ENCODE results near the gene MYMK. TPM values are rescaled to one million over a fixed set of nuclear protein-coding genes. Genes with fewer than 3 reads are reported as not detected.

The MYMK gene
- total and polyA plus RNA-seq, 9 donors = 23.0 to 93.0 (median 72.7) TPM

DNA sequence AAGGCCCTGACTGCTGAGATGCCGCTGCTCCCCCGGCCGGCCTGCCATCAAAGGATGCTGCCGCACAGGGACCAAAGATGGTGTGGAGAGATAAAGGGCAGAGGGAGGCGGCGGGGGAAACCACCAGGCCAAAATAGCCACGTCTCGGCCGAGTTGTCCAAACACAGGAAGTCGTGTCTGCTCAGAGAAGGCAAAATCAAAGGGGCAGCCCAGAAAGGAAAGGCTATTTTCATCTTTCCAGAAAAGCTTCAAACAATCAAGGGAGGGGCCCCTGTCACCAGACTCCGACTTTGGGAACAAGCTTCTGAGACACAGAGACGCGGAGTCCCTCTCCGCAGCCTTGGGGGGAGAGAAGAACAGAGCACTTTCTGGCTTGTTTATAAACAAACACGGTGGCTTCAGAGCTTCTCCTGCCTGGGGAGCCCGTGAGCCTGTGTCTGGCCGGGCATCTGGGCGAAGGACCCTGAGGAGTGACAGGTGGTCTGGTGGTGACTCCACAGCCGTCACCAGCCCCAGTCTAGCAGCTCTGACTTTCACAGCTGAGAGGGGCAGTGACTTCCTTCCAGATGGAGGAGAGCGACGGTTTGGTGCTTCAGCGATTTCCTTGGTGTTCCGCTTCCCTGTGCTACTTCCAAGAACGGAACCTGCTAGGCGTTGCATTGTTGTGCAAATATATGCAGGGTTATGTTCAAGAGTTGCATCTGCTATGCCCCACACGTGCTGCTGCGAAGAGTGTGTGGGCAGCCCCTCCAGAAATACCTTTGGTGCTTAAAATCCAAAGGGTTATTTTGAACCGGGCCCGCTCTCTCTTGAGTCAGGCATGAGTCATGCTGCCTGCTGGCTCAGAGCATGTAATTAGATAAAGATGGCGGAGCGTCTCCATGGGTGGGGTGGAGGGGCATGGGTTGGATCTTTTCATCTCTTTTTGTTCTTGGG, 33.7 kb upstream of the MYMK start:
- Histone ChIP-seq H3K27me3 (ENCODE audit: control insufficient read depth, insufficient read depth, low read length) (peaks cover 8% of the 10 kb centered on the region), H3K36me3 (ENCODE audit: control insufficient read depth, insufficient read depth, low read length) (peaks cover 9% of the 10 kb centered on the region), H3K4me3 (ENCODE audit: low read length) (no peak overlapping the region), H3K9me3 (replicated peaks; ENCODE audit: control insufficient read depth, low read depth, low read length) (no peaks in the 10 kb centered on the region), H3K27ac (ENCODE audit: low read length) (peak overlapping the region; percentile 37), H3K4me1 (ENCODE audit: control insufficient read depth, insufficient read depth, low read length) (peaks cover 34% of the 10 kb centered on the region)
- peak; percentile 63 for DNase-seq
- 35% methylated on average over 27 of the region's 31 CpGs for WGBS (ENCODE audit: insufficient coverage)

GRCh38 chr9:133557581-133557980, 32.8 kb upstream of the MYMK start:
- peaks cover 2% of the 10 kb centered on the region for H3K27me3 ChIP-seq (ENCODE audit: control insufficient read depth, insufficient read depth, low read length)
- H3K4me1 ChIP-seq (ENCODE audit: control insufficient read depth, insufficient read depth, low read length) = peaks cover 28% of the 10 kb centered on the region
- H3K9me3 ChIP-seq (replicated peaks; ENCODE audit: control insufficient read depth, low read depth, low read length) = no peaks in the 10 kb centered on the region
- peaks cover 9% of the 10 kb centered on the region for H3K36me3 ChIP-seq (ENCODE audit: control insufficient read depth, insufficient read depth, low read length)
- no peak for DNase-seq
- 93% methylated on average over 4 of the region's 9 CpGs for WGBS (ENCODE audit: insufficient coverage)
- no peak overlapping the region for H3K4me3 ChIP-seq (ENCODE audit: low read length)
- H3K27ac ChIP-seq (ENCODE audit: low read length) = no peak overlapping the region

DNA sequence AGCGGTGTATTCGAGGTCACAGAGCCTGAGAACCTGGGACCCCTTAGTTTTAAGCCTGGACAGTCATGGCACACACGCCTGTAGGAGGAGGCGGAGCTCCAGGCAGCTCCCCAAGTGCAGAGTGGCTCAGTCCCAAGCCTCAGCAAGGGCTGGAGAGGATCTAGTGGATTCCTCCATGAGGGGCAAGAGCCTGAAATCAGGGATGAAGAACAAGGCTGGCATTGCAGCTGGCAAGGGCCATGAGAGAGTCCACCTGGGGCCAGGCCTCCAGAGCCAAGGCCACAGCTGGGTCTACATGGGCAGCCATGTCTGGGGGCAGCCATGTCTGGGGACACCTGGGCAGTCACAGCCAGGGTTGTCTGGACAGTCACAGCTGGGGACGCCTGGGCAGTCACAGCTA, 31.6 kb upstream of the MYMK start:
- DNase-seq = no peak
- H3K4me1 ChIP-seq (ENCODE audit: control insufficient read depth, insufficient read depth, low read length) = peaks cover 28% of the 10 kb centered on the region
- 85% methylated on average over 5 of the region's 5 CpGs for WGBS (ENCODE audit: insufficient coverage)
- H3K4me3 ChIP-seq (ENCODE audit: low read length) = no peak overlapping the region
- peaks cover 2% of the 10 kb centered on the region for H3K27me3 ChIP-seq (ENCODE audit: control insufficient read depth, insufficient read depth, low read length)
- no peaks in the 10 kb centered on the region for H3K9me3 ChIP-seq (replicated peaks; ENCODE audit: control insufficient read depth, low read depth, low read length)
- peaks cover 9% of the 10 kb centered on the region for H3K36me3 ChIP-seq (ENCODE audit: control insufficient read depth, insufficient read depth, low read length)
- no peak overlapping the region for H3K27ac ChIP-seq (ENCODE audit: low read length)

- no peak overlapping the region for H3K4me3 ChIP-seq (ENCODE audit: low read length)
- 87% methylated on average over 8 of the region's 8 CpGs for WGBS (ENCODE audit: insufficient coverage)
- H3K4me1 ChIP-seq (ENCODE audit: control insufficient read depth, insufficient read depth, low read length) = peaks cover 18% of the 10 kb centered on the region
- peaks cover 9% of the 10 kb centered on the region for H3K36me3 ChIP-seq (ENCODE audit: control insufficient read depth, insufficient read depth, low read length)
- H3K27ac ChIP-seq (ENCODE audit: low read length) = no peak overlapping the region
- peaks cover 2% of the 10 kb centered on the region for H3K27me3 ChIP-seq (ENCODE audit: control insufficient read depth, insufficient read depth, low read length)
- H3K9me3 ChIP-seq (replicated peaks; ENCODE audit: control insufficient read depth, low read depth, low read length) = no peaks in the 10 kb centered on the region
- DNase-seq = no peak
These were observed 30.0 kb upstream of the MYMK start for GRCh38 chr9:133554729-133555128.

DNA sequence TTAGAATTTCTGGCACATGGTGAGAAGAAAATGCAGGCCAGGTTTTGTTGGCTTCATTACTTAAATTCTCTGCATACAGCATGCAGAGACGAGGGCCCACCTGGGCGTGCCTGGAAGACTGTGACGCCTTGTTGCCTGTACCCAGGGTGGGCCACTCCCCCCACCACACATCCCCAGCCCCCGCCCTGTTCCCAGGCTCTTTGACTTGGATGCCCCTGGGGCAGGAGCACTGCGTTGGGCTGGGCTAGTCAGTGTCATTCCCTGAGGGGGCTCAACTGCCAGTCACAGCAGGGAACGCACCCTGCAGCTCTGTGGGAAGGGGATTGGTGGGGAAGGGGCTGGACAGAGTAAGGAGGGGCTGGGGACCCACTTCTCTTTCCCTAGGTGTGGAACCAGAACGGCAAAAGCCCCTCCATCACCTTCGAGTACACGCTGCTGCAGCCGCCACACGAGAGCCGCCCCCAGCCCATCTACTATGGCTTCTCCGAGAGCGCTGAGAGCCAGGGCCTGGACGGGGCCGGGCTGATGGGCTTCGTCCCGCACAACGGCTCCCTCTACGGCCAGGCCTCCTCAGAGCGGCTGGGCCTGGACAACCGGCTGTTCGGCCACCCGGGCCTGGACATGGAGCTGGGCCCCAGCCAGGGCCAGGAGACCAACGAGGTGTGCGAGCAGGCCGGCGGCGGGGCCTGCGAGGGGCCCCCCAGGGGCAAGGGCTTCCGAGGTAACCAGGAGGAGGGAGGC, 29.4 kb upstream of the MYMK start:
- Histone ChIP-seq H3K4me1 (ENCODE audit: control insufficient read depth, insufficient read depth, low read length) (peaks cover 17% of the 10 kb centered on the region), H3K36me3 (ENCODE audit: control insufficient read depth, insufficient read depth, low read length) (peaks cover 9% of the 10 kb centered on the region), H3K27ac (ENCODE audit: low read length) (no peak overlapping the region), H3K4me3 (ENCODE audit: low read length) (no peak overlapping the region), H3K9me3 (replicated peaks; ENCODE audit: control insufficient read depth, low read depth, low read length) (no peaks in the 10 kb centered on the region), H3K27me3 (ENCODE audit: control insufficient read depth, insufficient read depth, low read length) (peaks cover 4% of the 10 kb centered on the region)
- WGBS (ENCODE audit: insufficient coverage) = 70% methylated on average over 25 of the region's 31 CpGs
- DNase-seq = no peak

GRCh38 chr9:133553123-133553522, 28.4 kb upstream of the MYMK start:
- H3K4me3 ChIP-seq (ENCODE audit: low read length) = no peak overlapping the region
- H3K36me3 ChIP-seq (ENCODE audit: control insufficient read depth, insufficient read depth, low read length) = peaks cover 9% of the 10 kb centered on the region
- 90% methylated on average over 9 of the region's 10 CpGs for WGBS (ENCODE audit: insufficient coverage)
- no peaks in the 10 kb centered on the region for H3K9me3 ChIP-seq (replicated peaks; ENCODE audit: control insufficient read depth, low read depth, low read length)
- H3K27me3 ChIP-seq (ENCODE audit: control insufficient read depth, insufficient read depth, low read length) = peaks cover 4% of the 10 kb centered on the region
- H3K27ac ChIP-seq (ENCODE audit: low read length) = no peak overlapping the region
- peaks cover 6% of the 10 kb centered on the region for H3K4me1 ChIP-seq (ENCODE audit: control insufficient read depth, insufficient read depth, low read length)
- DNase-seq = no peak

- no peak for DNase-seq
These were observed 27.5 kb upstream of the MYMK start for GRCh38 chr9:133552236-133552635.

DNA sequence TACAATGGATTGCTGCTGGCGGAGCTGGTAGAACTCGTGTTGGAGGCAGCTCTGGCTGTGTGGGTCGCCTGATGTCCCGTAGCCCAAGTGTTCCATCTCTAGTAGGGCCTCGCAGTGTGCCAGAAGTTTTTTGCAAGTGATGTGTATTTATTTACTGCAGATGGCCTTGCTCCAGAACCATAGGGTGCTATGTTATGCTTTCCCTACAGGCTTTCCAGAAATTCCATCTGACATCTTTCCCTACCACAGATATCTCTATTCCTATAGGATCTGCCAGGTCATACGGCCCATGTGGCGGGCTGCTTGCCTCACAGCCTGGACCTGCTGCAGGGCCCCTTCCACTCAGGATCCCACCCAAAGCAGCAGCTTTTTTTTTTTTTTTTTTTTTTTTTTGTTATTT, 26.7 kb upstream of the MYMK start:
- peaks cover 3% of the 10 kb centered on the region for H3K4me1 ChIP-seq (ENCODE audit: control insufficient read depth, insufficient read depth, low read length)
- H3K36me3 ChIP-seq (ENCODE audit: control insufficient read depth, insufficient read depth, low read length) = peaks cover 7% of the 10 kb centered on the region
- H3K27me3 ChIP-seq (ENCODE audit: control insufficient read depth, insufficient read depth, low read length) = peaks cover 4% of the 10 kb centered on the region
- H3K9me3 ChIP-seq (replicated peaks; ENCODE audit: control insufficient read depth, low read depth, low read length) = no peaks in the 10 kb centered on the region
- H3K27ac ChIP-seq (ENCODE audit: low read length) = no peak overlapping the region
- H3K4me3 ChIP-seq (ENCODE audit: low read length) = no peak overlapping the region
- DNase-seq = no peak
- WGBS (ENCODE audit: insufficient coverage) = no CpG with 5 or more reads among the region's 7 CpGs

More at GRCh38 chr9:133552236-133552635, 27.5 kb upstream of the MYMK start:
- no peaks in the 10 kb centered on the region for H3K4me1 ChIP-seq (ENCODE audit: control insufficient read depth, insufficient read depth, low read length)
- H3K27me3 ChIP-seq (ENCODE audit: control insufficient read depth, insufficient read depth, low read length) = peaks cover 4% of the 10 kb centered on the region
- WGBS (ENCODE audit: insufficient coverage) = 79% methylated on average over 3 of the region's 8 CpGs
- H3K27ac ChIP-seq (ENCODE audit: low read length) = no peak overlapping the region
- H3K4me3 ChIP-seq (ENCODE audit: low read length) = no peak overlapping the region
- peaks cover 9% of the 10 kb centered on the region for H3K36me3 ChIP-seq (ENCODE audit: control insufficient read depth, insufficient read depth, low read length)
- H3K9me3 ChIP-seq (replicated peaks; ENCODE audit: control insufficient read depth, low read depth, low read length) = no peaks in the 10 kb centered on the region

- WGBS (ENCODE audit: insufficient coverage) = 90% methylated on average over 15 of the region's 15 CpGs
- H3K36me3 ChIP-seq (ENCODE audit: control insufficient read depth, insufficient read depth, low read length) = no peaks in the 10 kb centered on the region
- H3K4me3 ChIP-seq (ENCODE audit: low read length) = no peak overlapping the region
- peaks cover 24% of the 10 kb centered on the region for H3K4me1 ChIP-seq (ENCODE audit: control insufficient read depth, insufficient read depth, low read length)
- DNase-seq = no peak
- H3K27me3 ChIP-seq (ENCODE audit: control insufficient read depth, insufficient read depth, low read length) = peaks cover 6% of the 10 kb centered on the region
- no peaks in the 10 kb centered on the region for H3K9me3 ChIP-seq (replicated peaks; ENCODE audit: control insufficient read depth, low read depth, low read length)
- H3K27ac ChIP-seq (ENCODE audit: low read length) = no peak overlapping the region
These were observed 22.4 kb upstream of the MYMK start for GRCh38 chr9:133547116-133547515.

DNA sequence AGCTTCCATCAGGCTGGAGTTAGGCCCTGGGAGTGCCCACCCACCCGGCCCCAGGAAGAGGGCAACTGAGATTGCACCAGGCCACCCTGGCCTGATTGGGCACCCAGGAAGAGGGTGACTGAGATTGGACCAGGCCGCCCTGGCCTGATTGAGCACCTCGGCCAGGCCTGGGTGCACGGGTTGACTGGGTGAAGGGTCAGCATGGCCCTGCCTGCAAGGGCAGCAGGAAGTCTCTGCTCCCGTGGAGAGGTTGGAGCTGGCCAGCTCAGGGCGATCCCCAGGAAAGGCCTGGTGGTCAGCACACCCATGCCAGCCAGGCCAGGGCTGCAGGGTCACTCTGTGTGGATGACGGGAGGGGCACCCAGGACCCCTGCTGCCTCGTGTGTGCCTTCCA, 21.5 kb upstream of the MYMK start:
- no peak overlapping the region for H3K27ac ChIP-seq (ENCODE audit: low read length)
- no peaks in the 10 kb centered on the region for H3K36me3 ChIP-seq (ENCODE audit: control insufficient read depth, insufficient read depth, low read length)
- H3K4me1 ChIP-seq (ENCODE audit: control insufficient read depth, insufficient read depth, low read length) = peaks cover 24% of the 10 kb centered on the region

More for the DNA sequence above, 21.5 kb upstream of the MYMK start:
- Histone ChIP-seq H3K27me3 (ENCODE audit: control insufficient read depth, insufficient read depth, low read length) (peaks cover 6% of the 10 kb centered on the region), H3K4me3 (ENCODE audit: low read length) (no peak overlapping the region), H3K9me3 (replicated peaks; ENCODE audit: control insufficient read depth, low read depth, low read length) (no peaks in the 10 kb centered on the region)
- WGBS (ENCODE audit: insufficient coverage) = 80% methylated on average over 8 of the region's 8 CpGs
- DNase-seq = no peak
